ENCODE data around the gene DYNLL1. TPM values are rescaled to one million over a fixed set of nuclear protein-coding genes. Genes with fewer than 3 reads are reported as not detected.

Gene DYNLL1
- total and polyA plus RNA-seq, 7 experiments from 2014 or later, result 35.0 to 301 (median 75.5) TPM

- H3K4me3 Mint-ChIP-seq, result no peak overlapping the region
These were observed 30.2 kb upstream of the DYNLL1 start for GRCh38 chr12:120465756-120466155.

GRCh38 chr12:120466560-120467315 lies 29.2 kb upstream of the DYNLL1 start:
- no peak for ATAC-seq
- Histone ChIP-seq H3K4me3 (ENCODE audit: low read length) (no peak overlapping the region), H3K27ac (ENCODE audit: low read depth, low read length) (peak overlapping the region; percentile 14), H3K27me3 (ENCODE audit: control insufficient read depth in 2 of 2, insufficient read depth in 2 of 2, low read length in 2 of 2) (no peaks in the 10 kb centered on the region), H3K9me3 (ENCODE audit: control insufficient read depth in 2 of 3, low read length in 3 of 3) (no peaks in the 10 kb centered on the region), H3K36me3 (ENCODE audit: control insufficient read depth in 2 of 3, insufficient read depth in 3 of 3, low read length in 3 of 3) (peaks cover 18 to 43% (median 39%) of the 10 kb centered on the region in 3 experiments), H3K4me1 (ENCODE audit: control insufficient read depth in 2 of 2, insufficient read depth in 2 of 2, low read length in 2 of 2) (peaks cover 4 to 28% of the 10 kb centered on the region in 2 donors)
- Mint-ChIP-seq H3K36me3 (peaks cover 4 to 25% (median 9%) of the 10 kb centered on the region in 5 donors), H3K27me3 (no peaks in the 10 kb centered on the region), H3K4me3 (peak overlapping the region in 6 of 10 donors; percentile 33 to 91 (median 42)), H3K27ac (peak overlapping the region in 5 of 9 donors; percentile 23 to 87 (median 53)), H3K9me3 (no peaks in the 10 kb centered on the region), H3K4me1 (peaks cover 30 to 49% (median 44%) of the 10 kb centered on the region in 7 donors)
- CTCF ChIA-PET, result interaction anchor here (0.5 to 2.8 kb wide), 11 partner anchors 9 to 333 kb away, joined by 3 to 13 read pairs (median 4); no protein-coding TSS in a partner anchor
- POLR2A ChIA-PET, result interaction anchor here (0.9 to 4.5 kb wide), 5 partner anchors 9 to 150 kb away, joined by 3 to 34 read pairs (median 4); partner anchors contain the start of gene DYNLL1
- DNase-seq, result peak in 8 of 9 donors; percentile 16 to 52 (median 37)
- intact Hi-C loops (cut with micrococcal nuclease), result no loop called here

More at GRCh38 chr12:120465756-120466155, 30.2 kb upstream of the DYNLL1 start:
- Mint-ChIP-seq H3K36me3 (peaks cover 4 to 28% (median 9%) of the 10 kb centered on the region in 5 donors), H3K4me1 (peaks cover 28 to 49% (median 42%) of the 10 kb centered on the region in 7 donors), H3K27ac (peak overlapping the region in 4 of 9 donors; percentile 12 to 71 (median 44)), H3K27me3 (no peaks in the 10 kb centered on the region), H3K9me3 (no peaks in the 10 kb centered on the region)
- ChIA-PET POLR2A (interaction anchor here (0.9 to 1.0 kb wide), 2 partner anchors 26 to 149 kb away, joined by 3 read pairs; no protein-coding TSS in a partner anchor), CTCF (interaction anchor here (1.0 to 2.8 kb wide), 2 partner anchors 13 to 109 kb away, joined by 5 to 13 read pairs; no protein-coding TSS in a partner anchor)
- no peaks in the 10 kb centered on the region for H3K9me3 ChIP-seq (ENCODE audit: control insufficient read depth in 2 of 3, low read length in 3 of 3)
- H3K27me3 ChIP-seq (ENCODE audit: control insufficient read depth in 2 of 2, insufficient read depth in 2 of 2, low read length in 2 of 2), result no peaks in the 10 kb centered on the region
- ATAC-seq, result no peak
- peaks cover 18 to 50% (median 44%) of the 10 kb centered on the region in 3 experiments for H3K36me3 ChIP-seq (ENCODE audit: control insufficient read depth in 2 of 3, insufficient read depth in 3 of 3, low read length in 3 of 3)
- no peak for DNase-seq
- intact Hi-C loops (cut with micrococcal nuclease), result no loop called here
- peaks cover 4 to 24% of the 10 kb centered on the region in 2 donors for H3K4me1 ChIP-seq (ENCODE audit: control insufficient read depth in 2 of 2, insufficient read depth in 2 of 2, low read length in 2 of 2)
- peak overlapping the region; percentile 14 for H3K27ac ChIP-seq (ENCODE audit: low read depth, low read length)
- H3K4me3 ChIP-seq (ENCODE audit: low read length), result no peak overlapping the region

- no peaks in the 10 kb centered on the region for H3K27me3 ChIP-seq (ENCODE audit: control insufficient read depth in 2 of 2, insufficient read depth in 2 of 2, low read length in 2 of 2)
- peaks cover 15 to 36% (median 32%) of the 10 kb centered on the region in 3 experiments for H3K36me3 ChIP-seq (ENCODE audit: control insufficient read depth in 2 of 3, insufficient read depth in 3 of 3, low read length in 3 of 3)
- POLR2A ChIA-PET, result interaction anchor here (3.3 to 4.5 kb wide), 3 partner anchors 9 to 28 kb away, joined by 24 to 34 read pairs (median 30); partner anchors contain the start of genes COX6A1 and DYNLL1
- Mint-ChIP-seq H3K27ac (peak overlapping the region; percentile 4 to 87 (median 62)), H3K9me3 (no peaks in the 10 kb centered on the region), H3K27me3 (no peaks in the 10 kb centered on the region), H3K4me1 (peaks cover 32 to 54% (median 49%) of the 10 kb centered on the region in 7 donors), H3K36me3 (peaks cover 4 to 25% (median 9%) of the 10 kb centered on the region in 5 donors), H3K4me3 (peak overlapping the region; percentile 7 to 93 (median 88))
- no peak for DNase-seq
- no peaks in the 10 kb centered on the region for H3K9me3 ChIP-seq (ENCODE audit: control insufficient read depth in 2 of 3, low read length in 3 of 3)
- intact Hi-C loops (cut with micrococcal nuclease), result no loop called here
- no peak overlapping the region for H3K4me3 ChIP-seq (ENCODE audit: low read length)
- H3K4me1 ChIP-seq (ENCODE audit: control insufficient read depth in 2 of 2, insufficient read depth in 2 of 2, low read length in 2 of 2), result peaks cover 4 to 31% of the 10 kb centered on the region in 2 donors
- no peak overlapping the region for H3K27ac ChIP-seq (ENCODE audit: low read depth, low read length)
- CTCF ChIA-PET, result interaction anchor here (0.7 to 2.8 kb wide), 8 partner anchors 8 to 1915 kb away, joined by 3 to 13 read pairs (median 6); no protein-coding TSS in a partner anchor
- no peak for ATAC-seq
These were observed 28.5 kb upstream of the DYNLL1 start for GRCh38 chr12:120467439-120467838.

GRCh38 chr12:120468325-120468820 lies 27.5 kb upstream of the DYNLL1 start:
- Mint-ChIP-seq H3K27me3 (no peaks in the 10 kb centered on the region), H3K4me1 (peaks cover 35 to 59% (median 49%) of the 10 kb centered on the region in 7 donors), H3K36me3 (peaks cover 4 to 18% (median 9%) of the 10 kb centered on the region in 5 donors), H3K9me3 (no peaks in the 10 kb centered on the region), H3K27ac (peak overlapping the region; percentile 71 to 92 (median 86)), H3K4me3 (peak overlapping the region; percentile 75 to 99 (median 90))
- DNase-seq, result peak in 1 of 9 donors; percentile 30
- Histone ChIP-seq H3K27ac (ENCODE audit: low read depth, low read length) (peak overlapping the region; percentile 86), H3K36me3 (ENCODE audit: control insufficient read depth in 2 of 3, insufficient read depth in 3 of 3, low read length in 3 of 3) (peaks cover 11 to 30% (median 28%) of the 10 kb centered on the region in 3 experiments), H3K4me3 (ENCODE audit: low read length) (peak overlapping the region; percentile 78), H3K4me1 (ENCODE audit: control insufficient read depth in 2 of 2, insufficient read depth in 2 of 2, low read length in 2 of 2) (peaks cover 4 to 31% of the 10 kb centered on the region in 2 donors), H3K9me3 (ENCODE audit: control insufficient read depth in 2 of 3, low read length in 3 of 3) (no peaks in the 10 kb centered on the region), H3K27me3 (ENCODE audit: control insufficient read depth in 2 of 2, insufficient read depth in 2 of 2, low read length in 2 of 2) (no peaks in the 10 kb centered on the region)
- ChIA-PET POLR2A (interaction anchor here (0.6 to 4.5 kb wide), 18 partner anchors 10 to 1420 kb away, joined by 3 to 34 read pairs (median 4); partner anchors contain the start of genes COQ5, COX6A1, DYNLL1 and PSMD9), CTCF (interaction anchor here (1.4 to 2.2 kb wide), 3 partner anchors 9 to 35 kb away, joined by 3 to 6 read pairs (median 5); no protein-coding TSS in a partner anchor)
- no peak for ATAC-seq
- intact Hi-C loops (cut with micrococcal nuclease), result loop anchor here (2.0 kb wide), 2 partner anchors 14 to 152 kb away; no protein-coding TSS in a partner anchor

GRCh38 chr12:120468821-120469449 lies 27.0 kb upstream of the DYNLL1 start:
- Histone ChIP-seq H3K4me1 (ENCODE audit: control insufficient read depth in 2 of 2, insufficient read depth in 2 of 2, low read length in 2 of 2) (peaks cover 4 to 31% of the 10 kb centered on the region in 2 donors), H3K36me3 (ENCODE audit: control insufficient read depth in 2 of 3, insufficient read depth in 3 of 3, low read length in 3 of 3) (peaks cover 5 to 25% (median 23%) of the 10 kb centered on the region in 3 experiments), H3K27ac (ENCODE audit: low read depth, low read length) (peak overlapping the region; percentile 86), H3K27me3 (ENCODE audit: control insufficient read depth in 2 of 2, insufficient read depth in 2 of 2, low read length in 2 of 2) (no peaks in the 10 kb centered on the region), H3K4me3 (ENCODE audit: low read length) (peak overlapping the region; percentile 78), H3K9me3 (ENCODE audit: control insufficient read depth in 2 of 3, low read length in 3 of 3) (no peaks in the 10 kb centered on the region)
- peak overlapping the region; percentile 71 to 96 (median 86) for H3K27ac Mint-ChIP-seq
- CTCF ChIA-PET, result interaction anchor here (0.8 to 2.2 kb wide), 8 partner anchors 10 to 34 kb away, joined by 3 to 10 read pairs (median 4); no protein-coding TSS in a partner anchor
- intact Hi-C loops (cut with micrococcal nuclease), result loop anchor here (1.0 to 2.0 kb wide), 13 partner anchors 14 to 217 kb away; partner anchors contain the start of genes COX6A1 (in 2 of the 2), GATC (in 2 of the 2), TRIAP1 (in 2 of the 2) and COQ5 (in 1 of the 2)
- no peaks in the 10 kb centered on the region for H3K9me3 Mint-ChIP-seq
- DNase-seq, result peak in 3 of 9 donors; percentile 19 to 61 (median 21)
- ATAC-seq, result peak; percentile 58
- POLR2A ChIA-PET, result interaction anchor here (0.7 to 4.5 kb wide), 15 partner anchors 11 to 435 kb away, joined by 3 to 34 read pairs (median 5); partner anchors contain the start of genes COQ5, COX6A1, DYNLL1 and RNU4-1
- H3K4me1 Mint-ChIP-seq, result peaks cover 35 to 63% (median 49%) of the 10 kb centered on the region in 7 donors
- H3K27me3 Mint-ChIP-seq, result no peaks in the 10 kb centered on the region
- peak overlapping the region; percentile 75 to 99 (median 90) for H3K4me3 Mint-ChIP-seq
- peaks cover 4 to 15% (median 9%) of the 10 kb centered on the region in 5 donors for H3K36me3 Mint-ChIP-seq

Data from naive thymus-derived CD4-positive, alpha-beta T cell (primary cell).